Kidney glomerular epithelial cell (primary cell): ENCODE measurements around the gene KRTAP10-11.
"Not testable (repeated sequence)": the region's sequence is repeated elsewhere in the genome, so short reads cannot be mapped to it uniquely, and the experiment has no call there.

ENCODE experiments used
- DNase-seq: peaks from one replicate; lab custom pipeline; 2025; lab: John Stamatoyannopoulos, UW

KRTAP10-11 gene

GRCh38 chr21:44646366-44647221 lies at the start of gene KRTAP10-11:
Gene KRTAP10-11, plus strand, starts transcription at chr21:44646414. Its CDS starts 45 bp downstream, at chr21:44646459.
- DNase-seq = not testable (repeated sequence)

DNA sequence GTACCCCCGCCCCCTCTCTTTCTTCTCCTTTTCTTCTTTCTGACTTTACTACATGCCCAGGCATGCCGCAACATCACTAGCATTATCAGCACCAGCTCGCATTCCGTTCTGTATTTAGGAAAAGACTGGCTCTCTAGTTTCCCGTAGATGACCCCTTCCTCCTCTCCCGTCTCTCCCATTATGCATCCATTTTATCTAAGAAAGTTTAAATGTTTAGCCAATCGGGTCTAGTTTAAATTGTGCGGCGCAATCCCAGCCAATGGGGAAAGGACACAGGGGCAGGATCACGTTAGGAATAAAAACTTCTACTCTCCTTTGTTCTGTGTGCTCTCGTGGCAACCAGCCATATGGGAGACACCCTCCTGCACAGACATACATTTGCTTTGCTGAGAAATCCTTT lies 48.2 kb upstream of the KRTAP10-11 start:
- no peak for DNase-seq

DNA sequence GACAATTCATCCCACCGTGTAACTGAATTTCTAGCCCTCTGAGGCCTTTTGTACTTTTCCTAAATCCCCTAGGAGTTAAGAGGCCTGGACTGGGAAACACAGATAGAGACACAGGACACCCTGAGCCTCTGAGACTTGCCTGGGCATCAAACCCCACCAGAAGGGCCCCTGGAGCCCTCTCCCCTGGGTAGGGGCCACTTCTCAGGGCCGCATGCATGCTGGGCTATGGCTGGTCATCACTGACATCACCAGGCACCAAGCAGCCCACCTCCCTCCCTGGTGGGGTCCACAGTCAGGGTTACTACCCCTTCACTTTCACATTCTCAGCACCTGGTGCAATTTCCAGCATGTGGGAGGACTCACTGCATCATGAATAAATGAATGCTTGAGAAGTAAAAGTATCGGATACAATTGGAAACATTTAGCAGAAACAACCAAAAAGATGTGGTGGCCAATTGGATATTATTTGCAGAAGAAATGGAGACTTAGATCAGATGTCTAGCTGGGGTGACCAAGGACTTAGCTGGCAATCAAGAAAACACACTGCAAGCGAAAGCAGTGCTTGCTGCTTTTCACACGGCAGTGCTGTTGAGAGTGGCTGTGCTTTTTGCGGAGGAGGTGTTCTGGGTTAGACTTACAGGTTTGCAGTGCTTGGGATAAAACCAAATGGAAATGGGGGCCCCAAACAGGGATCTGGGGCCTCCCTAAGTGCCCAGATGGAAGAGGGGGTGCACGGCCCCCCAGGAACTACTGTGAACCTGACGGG lies 46.8 kb upstream of the KRTAP10-11 start:
- DNase-seq = no peak

DNA sequence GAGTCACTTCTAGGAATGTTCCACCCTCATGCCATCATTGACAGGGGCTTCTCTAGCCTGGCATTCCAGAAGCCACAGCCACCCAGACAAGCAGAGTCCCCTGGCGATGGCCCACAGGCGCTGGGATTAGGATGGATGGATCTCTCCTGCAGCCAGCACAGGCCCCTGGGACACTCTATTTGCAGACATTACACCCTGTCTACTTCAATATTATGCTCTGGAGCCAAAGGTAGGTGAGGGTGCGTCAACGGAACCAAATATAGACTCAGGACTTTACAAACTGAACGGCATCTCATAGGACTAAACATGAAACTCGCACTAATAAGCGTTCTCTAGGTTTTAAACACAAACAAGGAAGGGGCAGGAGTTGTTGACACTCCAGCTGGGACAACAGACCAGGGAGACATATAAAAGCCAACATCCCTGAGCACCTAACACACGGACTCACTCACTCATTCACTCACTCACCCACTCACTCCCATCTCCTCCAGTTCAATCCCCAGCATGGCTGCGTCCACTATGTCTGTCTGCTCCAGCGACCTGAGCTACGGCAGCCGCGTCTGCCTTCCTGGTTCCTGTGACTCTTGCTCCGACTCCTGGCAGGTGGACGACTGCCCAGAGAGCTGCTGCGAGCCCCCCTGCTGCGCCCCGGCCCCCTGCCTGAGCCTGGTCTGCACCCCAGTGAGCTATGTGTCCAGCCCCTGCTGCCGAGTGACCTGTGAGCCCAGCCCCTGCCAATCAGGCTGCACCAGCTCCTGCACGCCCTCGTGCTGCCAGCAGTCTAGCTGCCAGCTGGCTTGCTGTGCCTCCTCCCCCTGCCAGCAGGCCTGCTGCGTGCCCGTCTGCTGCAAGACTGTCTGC lies 45.9 kb upstream of the KRTAP10-11 start, which contains the start of gene KRTAP10-7:
Gene KRTAP10-7 (plus strand): TSS at position 480 of the 861 bp plus-strand sequence. CDS start 25 bp downstream, at position 505.
- DNase-seq = not testable (repeated sequence)

DNA sequence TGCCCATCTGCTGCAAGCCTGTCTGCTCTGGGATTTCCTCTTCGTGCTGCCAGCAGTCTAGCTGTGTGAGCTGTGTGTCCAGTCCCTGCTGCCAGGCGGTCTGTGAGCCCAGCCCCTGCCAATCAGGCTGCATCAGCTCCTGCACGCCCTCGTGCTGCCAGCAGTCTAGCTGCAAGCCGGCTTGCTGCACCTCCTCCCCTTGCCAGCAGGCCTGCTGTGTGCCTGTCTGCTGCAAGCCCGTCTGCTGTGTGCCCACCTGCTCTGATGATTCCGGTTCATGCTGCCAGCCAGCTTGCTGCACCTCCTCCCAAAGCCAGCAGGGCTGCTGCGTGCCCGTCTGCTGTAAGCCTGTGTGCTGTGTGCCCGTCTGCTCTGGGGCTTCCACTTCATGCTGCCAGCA lies 45.1 kb upstream of the KRTAP10-11 start:
- not testable (repeated sequence) for DNase-seq

- DNase-seq = no peak
Observed at GRCh38 chr21:44601596-44602462, 44.4 kb upstream of the KRTAP10-11 start.

DNA sequence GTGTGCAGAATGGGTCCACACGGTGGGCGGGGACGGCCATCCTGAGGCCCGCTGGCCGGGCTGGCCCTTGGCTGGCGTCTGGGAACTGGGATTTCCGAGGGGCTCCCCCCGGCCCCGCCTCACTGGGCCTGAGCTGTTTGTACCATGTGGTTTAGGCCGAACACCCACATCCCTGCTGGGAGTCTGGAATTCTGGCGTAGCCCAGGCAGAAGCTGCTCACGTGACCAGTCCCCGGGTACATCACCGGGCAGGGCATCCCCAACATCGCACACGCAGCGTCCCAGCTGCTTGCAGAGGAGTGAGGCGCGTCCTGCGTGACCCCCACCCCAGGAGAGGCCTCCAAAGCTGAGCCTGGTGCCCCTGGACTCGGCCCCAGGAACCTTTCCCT lies 43.8 kb upstream of the KRTAP10-11 start:
- DNase-seq = no peak

DNA sequence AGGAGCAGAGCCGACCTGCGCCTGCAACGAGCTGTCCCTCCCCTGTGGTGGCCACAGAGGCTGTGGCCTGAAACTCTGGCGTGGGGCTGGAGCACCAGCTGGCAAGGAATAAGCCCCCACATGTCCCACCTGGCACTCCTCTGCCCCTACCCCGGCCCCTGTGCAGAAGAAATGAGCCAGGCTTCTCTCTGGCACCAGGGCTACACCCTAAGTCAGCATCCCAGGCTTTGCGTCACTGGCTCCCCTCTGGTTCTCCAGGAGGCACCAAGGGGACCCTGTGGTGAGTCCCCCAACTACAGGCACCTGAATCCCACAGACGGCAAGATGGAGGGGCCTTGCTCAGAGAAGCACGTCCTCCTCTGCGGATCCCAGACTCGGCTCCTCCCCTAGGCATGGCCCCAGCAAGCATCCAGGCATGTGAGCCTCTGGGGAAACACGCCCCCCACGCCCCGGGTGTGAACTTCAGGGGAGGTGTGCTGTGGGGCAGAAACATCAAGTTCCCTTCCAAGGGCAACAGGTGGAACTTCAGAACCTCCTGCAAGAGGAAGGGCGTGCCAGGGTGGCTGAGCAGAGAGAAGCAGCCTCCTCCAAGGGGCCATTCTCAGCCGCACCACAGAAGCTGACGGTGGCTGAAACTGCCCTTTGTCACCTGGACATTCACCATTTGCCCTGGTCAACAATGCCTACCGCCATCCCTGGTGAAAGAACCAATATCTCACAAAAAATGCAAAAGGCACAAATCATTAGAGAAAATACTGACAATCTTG lies 42.9 kb upstream of the KRTAP10-11 start:
- DNase-seq = no peak

- DNase-seq = no peak
Observed at GRCh38 chr21:44603911-44604310, 42.3 kb upstream of the KRTAP10-11 start.

- no peak for DNase-seq
Observed at GRCh38 chr21:44606495-44606894, 39.7 kb upstream of the KRTAP10-11 start.

GRCh38 chr21:44609193-44609592 lies 37.0 kb upstream of the KRTAP10-11 start:
- no peak for DNase-seq

DNA sequence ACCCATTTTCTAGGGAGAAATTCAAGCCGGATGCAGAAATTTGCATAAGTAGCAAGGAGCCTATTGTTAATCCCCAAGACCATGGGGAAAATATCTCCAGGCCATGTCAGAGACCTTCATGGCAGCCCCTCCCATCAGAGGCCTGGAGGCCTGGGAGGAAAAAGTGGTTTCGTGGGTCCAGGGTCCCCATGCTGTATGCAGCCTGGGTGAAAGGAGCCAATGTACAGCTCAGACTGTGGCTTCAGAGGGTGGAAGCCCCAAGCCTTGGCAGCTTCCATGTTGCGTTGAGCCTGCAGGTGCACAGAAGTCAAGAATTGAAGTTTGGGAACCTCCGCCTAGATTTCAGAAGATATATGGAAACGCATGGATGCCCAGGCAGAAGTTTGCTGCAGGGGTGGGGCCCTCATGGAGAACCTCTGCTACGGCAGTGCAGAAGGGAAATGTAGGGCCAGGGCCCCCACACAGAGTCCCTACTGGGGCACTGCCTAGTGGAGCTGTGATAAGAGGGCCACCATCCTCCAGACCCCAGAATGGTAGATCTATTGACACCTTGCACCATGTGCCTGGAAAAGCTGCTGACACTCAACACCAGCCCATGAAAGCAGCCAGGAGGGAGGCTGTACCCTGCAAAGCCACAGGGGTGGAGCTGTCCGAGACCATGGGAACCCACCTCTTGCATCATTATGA lies 35.9 kb upstream of the KRTAP10-11 start:
- not testable (repeated sequence) for DNase-seq

DNA sequence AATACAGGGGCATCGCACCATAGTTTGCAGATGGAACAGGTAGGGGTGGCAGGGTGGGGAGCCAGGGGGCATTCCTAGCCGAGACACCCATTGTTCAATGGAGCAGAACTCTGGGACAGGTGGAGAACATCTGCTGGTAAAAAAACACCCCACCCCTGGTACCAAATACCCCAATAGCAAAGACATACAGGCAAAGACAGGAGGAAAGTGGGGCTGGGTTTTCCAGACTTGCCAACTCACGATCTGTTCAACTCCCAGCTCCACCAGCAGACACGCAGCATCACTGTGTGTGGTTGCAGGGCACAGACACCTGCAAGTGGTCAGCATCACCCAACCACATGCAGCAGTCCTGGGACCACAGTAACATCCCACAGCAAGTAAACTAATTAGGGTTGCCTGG lies 34.7 kb upstream of the KRTAP10-11 start:
- DNase-seq = no peak

DNA sequence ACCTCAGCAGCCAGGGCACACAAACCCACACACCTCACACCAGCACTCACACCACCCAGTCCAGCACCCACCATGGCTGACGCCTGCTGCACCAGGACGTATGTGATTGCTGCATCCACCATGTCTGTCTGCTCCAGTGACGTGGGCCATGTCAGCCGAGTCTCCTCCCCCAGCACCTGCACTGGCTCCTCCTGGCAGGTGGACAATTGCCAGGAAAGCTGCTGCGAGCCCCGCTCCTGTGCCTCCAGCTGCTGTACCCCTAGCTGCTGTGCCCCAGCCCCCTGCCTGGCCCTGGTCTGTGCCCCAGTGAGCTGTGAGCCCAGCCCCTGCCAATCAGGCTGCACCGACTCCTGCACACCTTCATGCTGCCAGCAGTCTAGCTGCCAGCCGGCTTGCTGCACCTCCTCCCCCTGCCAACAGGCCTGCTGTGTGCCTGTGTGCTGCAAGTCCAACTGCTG lies 34.2 kb upstream of the KRTAP10-11 start, which contains the start of gene KRTAP10-8:
Gene KRTAP10-8 (plus strand): TSS at position 51 of the 458 bp plus-strand sequence. CDS start 22 bp downstream, at position 73.
- DNase-seq = no peak

DNA sequence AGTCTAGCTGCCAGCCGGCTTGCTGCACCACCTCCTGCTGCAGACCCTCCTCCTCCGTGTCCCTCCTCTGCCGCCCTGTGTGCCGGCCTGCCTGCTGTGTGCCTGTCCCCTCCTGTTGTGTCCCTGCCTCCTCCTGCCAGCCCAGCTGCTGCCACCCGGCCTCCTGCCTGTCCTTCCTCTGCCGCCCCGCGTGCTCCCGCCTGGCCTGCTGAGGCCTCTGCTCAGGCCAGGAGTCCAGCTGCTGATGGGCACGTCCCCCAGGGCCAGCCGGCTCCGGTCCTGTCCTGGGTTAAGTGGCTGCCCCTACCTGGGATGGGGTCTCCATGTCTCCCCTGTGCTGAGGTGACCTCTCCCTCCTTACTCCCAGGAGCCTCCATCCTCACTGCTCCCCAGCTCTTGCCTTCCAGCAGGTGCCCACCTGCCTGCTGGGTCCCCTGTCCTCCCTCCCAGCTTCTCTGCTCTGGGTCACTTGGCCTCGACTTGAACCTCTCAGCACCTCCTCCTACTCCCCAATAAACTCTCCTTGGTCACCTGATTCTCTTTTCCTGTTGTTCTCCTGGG lies 33.5 kb upstream of the KRTAP10-11 start:
- no peak for DNase-seq

DNA sequence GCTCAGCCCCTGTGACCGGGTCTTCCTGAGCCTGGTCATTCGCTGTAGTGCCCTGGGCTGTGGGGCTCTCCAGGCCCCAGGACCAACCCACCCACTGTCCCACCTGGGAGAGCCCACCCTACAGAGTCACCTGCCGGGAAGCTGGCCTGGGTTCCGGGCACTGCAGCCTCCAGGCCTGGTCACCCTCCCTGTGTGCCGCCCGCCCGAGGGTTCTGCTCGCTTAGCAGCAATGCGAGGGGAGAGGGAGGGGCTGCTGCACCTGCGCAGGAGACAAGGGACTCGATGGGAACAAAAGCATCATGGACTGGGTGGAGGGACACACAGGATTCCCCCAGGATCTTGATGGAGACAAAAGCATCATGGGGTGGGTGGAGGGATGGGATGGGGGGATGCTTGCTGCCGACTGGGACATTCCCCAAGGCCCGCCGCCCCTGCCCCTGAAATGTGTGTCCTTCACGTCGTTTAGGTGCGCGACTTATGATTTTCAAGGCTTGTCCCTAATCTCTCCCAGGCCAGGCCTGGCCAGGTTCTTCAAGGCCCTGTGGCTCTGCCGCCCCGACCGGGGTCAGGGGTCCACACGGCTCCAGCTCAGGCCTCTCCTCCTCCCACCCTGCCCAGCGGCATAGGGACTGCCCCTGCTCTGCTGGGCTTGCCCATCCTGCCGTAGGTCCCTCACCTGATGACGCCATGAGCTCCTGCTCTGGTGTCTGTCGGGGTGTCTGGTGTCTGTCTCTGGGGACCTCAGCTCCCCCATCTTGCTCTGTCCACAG lies 32.6 kb upstream of the KRTAP10-11 start:
- DNase-seq = no peak

DNA sequence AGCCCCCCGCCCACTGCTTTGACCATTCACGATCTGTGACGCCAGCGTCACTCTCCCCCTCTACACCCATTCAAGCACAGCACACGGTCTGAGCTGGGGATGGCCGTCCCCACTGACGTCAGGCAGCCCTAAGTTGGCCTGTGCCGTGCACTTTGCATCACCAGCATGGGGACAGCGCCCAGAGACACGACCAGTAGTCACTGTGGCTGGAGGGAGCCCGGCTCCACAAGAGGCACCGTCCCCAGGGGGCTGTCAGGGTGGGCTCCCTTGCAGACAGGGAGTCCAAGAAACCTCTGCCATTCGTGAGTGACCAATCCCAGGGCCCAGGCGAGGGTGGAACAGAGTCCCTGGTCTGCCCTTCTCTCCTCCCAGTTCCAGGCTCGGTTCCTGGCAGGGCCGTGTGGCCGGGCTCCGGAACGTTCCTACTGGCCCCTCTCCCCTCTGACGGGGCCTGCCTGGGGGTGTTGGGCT lies 32.0 kb upstream of the KRTAP10-11 start:
- DNase-seq = no peak

- DNase-seq = no peak
Observed at GRCh38 chr21:44614961-44615391, 31.2 kb upstream of the KRTAP10-11 start.
